Left lung (tissue), 10 donors: ENCODE measurements around the gene FAM118B. TPM values are rescaled to one million over a fixed set of nuclear protein-coding genes. Genes with fewer than 3 reads are reported as not detected.

Source experiments
- ATAC-seq: fragments of 200-7000 bp; cut with Tn5 transposase; one replicate; pipeline ENCODE4 v1.9.1; 2020; ENCODE audit warnings: moderate library complexity
- DNase-seq, 4 donors: peaks; one replicate each; pipeline ENCODE4 v3.0.0-alpha.2; 2013 to 2020
- H3K27ac ChIP-seq, 2 donors: fragments of 200-600 bp; sonication (generic) in 1 of 2; one replicate each; pipeline versions ENCODE4 v1.5.0 to v1.8.0; 2020 to 2021
- H3K27me3 ChIP-seq, 2 donors: fragments of 200-600 bp; sonication (generic) in 1 of 2; one replicate each; pipeline versions ENCODE4 v1.5.0 to v1.8.0; 2020 to 2021
- H3K36me3 ChIP-seq, 2 donors: fragments of 200-600 bp; sonication (generic) in 1 of 2; one replicate each; pipeline versions ENCODE4 v1.5.0 to v1.8.0; 2020 to 2021
- H3K4me1 ChIP-seq, 2 donors: fragments of 200-600 bp; one replicate each; pipeline ENCODE4 v1.8.0; 2021
- H3K4me3 ChIP-seq, 2 donors: fragments of 200-600 bp; sonication (generic) in 1 of 2; one replicate each; pipeline versions ENCODE4 v1.5.0 to v1.8.0; 2020 to 2021; ENCODE audit warnings: mild to moderate bottlenecking in 1 of 2
- H3K9me3 ChIP-seq, 2 donors: fragments of 200-600 bp; sonication (generic) in 1 of 2; one replicate each; pipeline versions ENCODE4 v1.5.0 to v1.8.0; 2020 to 2021
- intact Hi-C, 2 donors: fragments of 100-400 bp; cut with DNase I; formaldehyde crosslinking; loops; one replicate each; pipeline versions ENCODE4 v1.11.2 to v1.14.2; 2022
- polyA plus RNA-seq, 6 donors: library from polyadenylated mRNA; unstranded; fragments of 120-200 nt; gene quantifications; one replicate each; pipeline ENCODE4 v1.2.1, GENCODE V29; 2013; ENCODE audit not compliant: insufficient read length in 6 of 6
- total RNA-seq, 2 donors: library from RNA; stranded (reverse); fragmentation: NEBNext Ultra II Directional; extraction: Animal tissue kit (Norgen Biotek cat#: 25700); gene quantifications; one replicate each; pipeline ENCODE4 v1.2.1, GENCODE V29; 2021
- TF ChIP-seq, protein P1 (sequence below), 2 donors: fragments of 200-600 bp; sonication (generic) in 1 of 2; IDR thresholded peaks; one replicate each; pipeline versions ENCODE4 v1.5.0 to v1.8.0; 2021; ENCODE audit warnings: antibody characterized with exemption in 2 of 2
- donor health status: DM: no; HTN: yes; CAD: no.
- donor health status: DM: no; HTN: no; CAD: no.

The FAM118B gene
- total and polyA plus RNA-seq, 8 donors = 23.7 to 34.9 (median 28.5) TPM

- H3K27me3 ChIP-seq = no peaks in the 10 kb centered on the region
- H3K9me3 ChIP-seq = no peaks in the 10 kb centered on the region
- no peak overlapping the region for H3K4me3 ChIP-seq
- DNase-seq (no peak), ATAC-seq (no peak)
- intact Hi-C loops = no loop called here
- H3K27ac ChIP-seq = no peak overlapping the region
- H3K4me1 ChIP-seq = no peaks in the 10 kb centered on the region
- TF ChIP-seq, protein P1, sequence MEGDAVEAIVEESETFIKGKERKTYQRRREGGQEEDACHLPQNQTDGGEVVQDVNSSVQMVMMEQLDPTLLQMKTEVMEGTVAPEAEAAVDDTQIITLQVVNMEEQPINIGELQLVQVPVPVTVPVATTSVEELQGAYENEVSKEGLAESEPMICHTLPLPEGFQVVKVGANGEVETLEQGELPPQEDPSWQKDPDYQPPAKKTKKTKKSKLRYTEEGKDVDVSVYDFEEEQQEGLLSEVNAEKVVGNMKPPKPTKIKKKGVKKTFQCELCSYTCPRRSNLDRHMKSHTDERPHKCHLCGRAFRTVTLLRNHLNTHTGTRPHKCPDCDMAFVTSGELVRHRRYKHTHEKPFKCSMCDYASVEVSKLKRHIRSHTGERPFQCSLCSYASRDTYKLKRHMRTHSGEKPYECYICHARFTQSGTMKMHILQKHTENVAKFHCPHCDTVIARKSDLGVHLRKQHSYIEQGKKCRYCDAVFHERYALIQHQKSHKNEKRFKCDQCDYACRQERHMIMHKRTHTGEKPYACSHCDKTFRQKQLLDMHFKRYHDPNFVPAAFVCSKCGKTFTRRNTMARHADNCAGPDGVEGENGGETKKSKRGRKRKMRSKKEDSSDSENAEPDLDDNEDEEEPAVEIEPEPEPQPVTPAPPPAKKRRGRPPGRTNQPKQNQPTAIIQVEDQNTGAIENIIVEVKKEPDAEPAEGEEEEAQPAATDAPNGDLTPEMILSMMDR (IDR thresholded peaks at IDR 0.05) = no peak
- no peaks in the 10 kb centered on the region for H3K36me3 ChIP-seq
These were observed 44.1 kb upstream of the FAM118B start for GRCh38 chr11:126167488-126167887.

DNA sequence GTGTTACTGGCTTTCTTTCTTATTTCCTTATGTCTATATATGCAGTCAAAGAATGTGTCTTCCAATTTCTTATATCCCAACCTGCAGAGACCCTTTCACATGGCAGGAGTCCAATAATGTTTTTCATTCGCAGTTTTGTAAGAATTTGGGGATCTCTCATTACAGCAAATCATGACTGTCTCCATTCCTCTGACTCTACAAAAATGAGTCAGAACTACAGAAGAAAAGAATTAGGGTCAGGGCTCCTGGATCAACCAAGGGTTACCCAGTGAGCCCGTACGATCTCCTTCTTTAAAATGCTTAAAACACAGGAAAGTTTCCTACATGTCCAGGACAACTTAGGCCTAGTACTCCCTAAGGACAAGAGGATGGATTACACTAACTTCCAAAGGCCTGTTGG lies 42.3 kb upstream of the FAM118B start:
- Histone ChIP-seq H3K4me3 (no peak overlapping the region), H3K27me3 (no peaks in the 10 kb centered on the region), H3K27ac (no peak overlapping the region), H3K36me3 (no peaks in the 10 kb centered on the region), H3K9me3 (no peaks in the 10 kb centered on the region), H3K4me1 (no peaks in the 10 kb centered on the region)
- TF ChIP-seq, protein P1 (IDR thresholded peaks at IDR 0.05) = no peak
- intact Hi-C loops = no loop called here
- DNase-seq (no peak), ATAC-seq (no peak)

DNA sequence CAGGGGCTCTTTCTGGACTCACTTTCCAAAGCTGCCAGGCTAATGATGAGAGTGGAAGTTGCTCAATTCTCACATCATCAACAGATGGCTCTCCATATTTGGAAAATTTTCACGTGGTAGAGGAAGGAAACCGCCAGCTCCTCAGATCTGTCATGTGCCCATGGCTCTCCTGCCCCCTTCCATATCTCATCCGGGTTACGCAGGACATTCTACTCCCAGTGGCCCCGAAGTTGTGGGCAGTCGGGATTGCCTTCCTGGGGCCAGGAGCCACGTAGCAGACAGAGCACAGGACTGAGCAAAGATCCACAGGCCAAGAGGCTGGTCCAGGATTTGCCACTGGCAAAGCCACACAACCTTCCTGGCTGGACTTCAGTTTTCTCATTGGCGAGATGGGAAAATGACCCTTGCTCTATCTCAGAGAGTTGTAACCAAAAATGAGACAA lies 39.0 kb upstream of the FAM118B start:
- ATAC-seq = peak; percentile 32
- DNase-seq = peak in 1 of 4 donors; percentile 74
- Histone ChIP-seq H3K27me3 (no peaks in the 10 kb centered on the region), H3K4me1 (no peaks in the 10 kb centered on the region), H3K27ac (no peak overlapping the region), H3K4me3 (no peak overlapping the region), H3K36me3 (no peaks in the 10 kb centered on the region), H3K9me3 (no peaks in the 10 kb centered on the region)
- intact Hi-C loops = no loop called here
- TF ChIP-seq, protein P1 (IDR thresholded peaks at IDR 0.05) = no peak

- intact Hi-C loops = no loop called here
- H3K27ac ChIP-seq = no peak overlapping the region
- H3K27me3 ChIP-seq = no peaks in the 10 kb centered on the region
- no peaks in the 10 kb centered on the region for H3K9me3 ChIP-seq
- no peak overlapping the region for H3K4me3 ChIP-seq
- H3K4me1 ChIP-seq = no peaks in the 10 kb centered on the region
- no peaks in the 10 kb centered on the region for H3K36me3 ChIP-seq
- DNase-seq (no peak), ATAC-seq (no peak)
- TF ChIP-seq, protein P1 (IDR thresholded peaks at IDR 0.05) = no peak
These were observed 38.3 kb upstream of the FAM118B start for GRCh38 chr11:126173257-126173656.

DNA sequence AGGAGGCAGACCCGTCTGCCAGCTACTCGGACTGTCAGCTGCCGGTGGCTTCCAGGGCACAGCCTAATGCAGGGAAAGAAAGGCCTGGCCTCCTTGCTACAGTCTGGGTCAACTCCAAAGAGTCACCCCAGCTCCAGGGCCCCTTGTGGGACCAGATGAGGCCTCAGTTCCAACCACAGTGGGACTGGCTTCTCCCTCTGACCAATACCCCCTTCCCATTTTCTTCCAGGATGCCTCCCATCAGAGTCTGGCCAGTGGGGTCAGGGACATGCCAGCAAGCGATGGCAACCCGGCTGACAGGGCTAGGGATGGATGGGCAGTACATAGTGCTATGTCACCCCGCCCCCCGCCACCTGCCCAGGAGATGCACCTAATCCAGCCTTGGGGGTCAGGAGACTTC lies 36.8 kb upstream of the FAM118B start:
- H3K27me3 ChIP-seq = no peaks in the 10 kb centered on the region
- H3K27ac ChIP-seq = no peak overlapping the region
- no peak for ATAC-seq
- DNase-seq = no peak
- no peak overlapping the region for H3K4me3 ChIP-seq
- TF ChIP-seq, protein P1 (IDR thresholded peaks at IDR 0.05) = no peak
- H3K4me1 ChIP-seq = no peaks in the 10 kb centered on the region
- intact Hi-C loops = no loop called here
- no peaks in the 10 kb centered on the region for H3K36me3 ChIP-seq
- no peaks in the 10 kb centered on the region for H3K9me3 ChIP-seq
